Caco-2 (cell line): Measurements from ENCODE around the gene PCDH15. TPM values are rescaled to one million over a fixed set of nuclear protein-coding genes. Genes with fewer than 3 reads are reported as not detected.
"Not testable (repeated sequence)": the region's sequence is repeated elsewhere in the genome, so short reads cannot be mapped to it uniquely, and the experiment has no call there.

Source experiments
- BruUV-seq: library from RNA; stranded (reverse); fragments of 400-500 nt; replicated peaks from 2 replicates; lab custom pipeline; 2021; lab: Mats Ljungman, UMichigan
- CTCF ChIA-PET: fragments of 300-600 bp; sonication (Branson Sonifier 250); formaldehyde crosslinking; loops from one replicate; lab custom pipeline; 2022; ENCODE audit warnings: antibody characterized with exemption; lab: Charles Lee
- POLR2A ChIA-PET: fragments of 300-600 bp; sonication (Branson Sonifier 250); formaldehyde crosslinking; loops from one replicate; lab custom pipeline; 2022; ENCODE audit warnings: antibody characterized with exemption; lab: Charles Lee
- DNase-seq, 2 experiments: peaks; one replicate each; pipeline versions ENCODE4 v3.0.0 to v3.0.0-alpha.2; 2020 to 2022
- H3K27me3 ChIP-seq: replicated peaks from 2 replicates; pipeline ENCODE4 v1.6.0; 2011; ENCODE audit warnings: low read length; ENCODE audit not compliant: control insufficient read depth, insufficient read depth
- H3K36me3 ChIP-seq: 2 replicates; pipeline ENCODE4 v1.5.1; 2011; ENCODE audit warnings: low read length; ENCODE audit not compliant: control insufficient read depth, insufficient read depth
- H3K4me1 ChIP-seq: fragments of 250-450 bp; sonication (Bioruptor Pico); 2 replicates; pipeline ENCODE4 v1.5.1; 2020; ENCODE audit warnings: mild to moderate bottlenecking
- H3K4me3 ChIP-seq: 2 replicates; pipeline ENCODE4 v1.5.1; 2011; ENCODE audit warnings: low read depth, mild to moderate bottlenecking, control low read depth, low read length
- H3K9me3 ChIP-seq: fragments of 250-450 bp; sonication (Bioruptor Pico); 2 replicates; pipeline ENCODE4 v1.5.1; 2020; ENCODE audit warnings: mild to moderate bottlenecking, moderate library complexity
- H3K27ac Mint-ChIP-seq: one replicate; pipeline ENCODE4 v1.8.0; 2022; ENCODE audit warnings: mixed read lengths; ENCODE audit not compliant: unreplicated experiment
- H3K27me3 Mint-ChIP-seq: one replicate; pipeline ENCODE4 v1.8.0; 2022; ENCODE audit warnings: mixed read lengths; ENCODE audit not compliant: insufficient read depth, unreplicated experiment
- H3K36me3 Mint-ChIP-seq: one replicate; pipeline ENCODE4 v1.8.0; 2022; ENCODE audit warnings: mild to moderate bottlenecking, mixed read lengths; ENCODE audit not compliant: insufficient read depth, unreplicated experiment
- H3K4me1 Mint-ChIP-seq: one replicate; pipeline ENCODE4 v1.8.0; 2022; ENCODE audit warnings: low read depth, mixed read lengths; ENCODE audit not compliant: unreplicated experiment
- H3K4me3 Mint-ChIP-seq: one replicate; pipeline ENCODE4 v1.8.0; 2022; ENCODE audit warnings: mild to moderate bottlenecking, moderate library complexity, mixed read lengths; ENCODE audit not compliant: unreplicated experiment
- H3K9me3 Mint-ChIP-seq: one replicate; pipeline ENCODE4 v1.8.0; 2022; ENCODE audit warnings: mixed read lengths; ENCODE audit not compliant: unreplicated experiment
- intact Hi-C: fragments of 100-400 bp; cut with micrococcal nuclease; formaldehyde crosslinking; loops from one replicate; pipeline ENCODE4 v1.10.0; 2022; ENCODE audit not compliant: unreplicated experiment
- total RNA-seq: library from RNA; stranded (reverse); gene quantifications from 2 replicates; pipeline ENCODE4 v1.2.3, GENCODE V29; 2022
- TF ChIP-seq, protein P1 (sequence below), 2 experiments: fragments of 200-600 bp in 1 of 2; IDR thresholded peaks; 1 replicate in 1 of 2; 2 replicates in 1 of 2; pipeline versions ENCODE4 v1.5.1 to v1.8.0; 2011 to 2022; ENCODE audit warnings: antibody characterized with exemption in 1 of 2, control low read depth in 1 of 2, inconsistent platforms in 1 of 2, low read depth in 1 of 2, low read length in 1 of 2, mild to moderate bottlenecking in 1 of 2, moderate library complexity in 1 of 2; ENCODE audit not compliant: insufficient read depth in 1 of 2, severe bottlenecking in 1 of 2, unreplicated experiment in 1 of 2

Gene PCDH15
- total RNA-seq, 1 experiment from 2014 or later: 0.02 TPM

DNA sequence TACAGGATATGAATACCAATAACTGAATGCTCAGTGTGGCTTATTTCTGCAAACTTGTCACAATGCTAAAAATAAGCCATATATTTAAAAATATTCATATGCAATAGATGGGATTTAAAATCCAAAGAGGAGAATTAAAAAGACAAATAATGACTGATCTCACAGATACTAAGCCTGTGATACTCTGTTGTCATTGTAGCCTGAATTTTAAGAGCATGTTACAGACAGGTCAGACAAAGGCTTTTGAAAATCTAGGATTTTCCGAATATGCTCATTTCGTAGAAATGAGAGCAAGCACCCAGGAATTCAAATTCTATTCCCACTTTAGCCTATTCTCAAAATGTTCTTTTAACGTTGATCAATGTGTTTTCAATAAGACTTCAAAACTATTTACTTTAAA lies 269.7 kb downstream of the PCDH15 start:
- Histone ChIP-seq H3K4me3 (no peak overlapping the region), H3K9me3 (no peaks in the 10 kb centered on the region), H3K36me3 (no peaks in the 10 kb centered on the region), H3K4me1 (no peaks in the 10 kb centered on the region), H3K27me3 (no peaks in the 10 kb centered on the region)
- Mint-ChIP-seq H3K27me3 (peaks cover 2% of the 10 kb centered on the region), H3K36me3 (no peaks in the 10 kb centered on the region), H3K4me1 (no peaks in the 10 kb centered on the region), H3K9me3 (no peaks in the 10 kb centered on the region), H3K27ac (no peak overlapping the region), H3K4me3 (no peak overlapping the region)
- no TSS peak for BruUV-seq
- POLR2A ChIA-PET: no interaction called here
- intact Hi-C loops: no loop called here
- DNase-seq: no peak
- CTCF ChIA-PET: no interaction called here
- TF ChIP-seq, protein P1, sequence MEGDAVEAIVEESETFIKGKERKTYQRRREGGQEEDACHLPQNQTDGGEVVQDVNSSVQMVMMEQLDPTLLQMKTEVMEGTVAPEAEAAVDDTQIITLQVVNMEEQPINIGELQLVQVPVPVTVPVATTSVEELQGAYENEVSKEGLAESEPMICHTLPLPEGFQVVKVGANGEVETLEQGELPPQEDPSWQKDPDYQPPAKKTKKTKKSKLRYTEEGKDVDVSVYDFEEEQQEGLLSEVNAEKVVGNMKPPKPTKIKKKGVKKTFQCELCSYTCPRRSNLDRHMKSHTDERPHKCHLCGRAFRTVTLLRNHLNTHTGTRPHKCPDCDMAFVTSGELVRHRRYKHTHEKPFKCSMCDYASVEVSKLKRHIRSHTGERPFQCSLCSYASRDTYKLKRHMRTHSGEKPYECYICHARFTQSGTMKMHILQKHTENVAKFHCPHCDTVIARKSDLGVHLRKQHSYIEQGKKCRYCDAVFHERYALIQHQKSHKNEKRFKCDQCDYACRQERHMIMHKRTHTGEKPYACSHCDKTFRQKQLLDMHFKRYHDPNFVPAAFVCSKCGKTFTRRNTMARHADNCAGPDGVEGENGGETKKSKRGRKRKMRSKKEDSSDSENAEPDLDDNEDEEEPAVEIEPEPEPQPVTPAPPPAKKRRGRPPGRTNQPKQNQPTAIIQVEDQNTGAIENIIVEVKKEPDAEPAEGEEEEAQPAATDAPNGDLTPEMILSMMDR (IDR thresholded peaks at IDR 0.05; ENCODE audit: insufficient read depth in 1 of 2, low read depth in 1 of 2, low read length in 1 of 2, severe bottlenecking in 1 of 2, unreplicated experiment in 1 of 2): no peak

DNA sequence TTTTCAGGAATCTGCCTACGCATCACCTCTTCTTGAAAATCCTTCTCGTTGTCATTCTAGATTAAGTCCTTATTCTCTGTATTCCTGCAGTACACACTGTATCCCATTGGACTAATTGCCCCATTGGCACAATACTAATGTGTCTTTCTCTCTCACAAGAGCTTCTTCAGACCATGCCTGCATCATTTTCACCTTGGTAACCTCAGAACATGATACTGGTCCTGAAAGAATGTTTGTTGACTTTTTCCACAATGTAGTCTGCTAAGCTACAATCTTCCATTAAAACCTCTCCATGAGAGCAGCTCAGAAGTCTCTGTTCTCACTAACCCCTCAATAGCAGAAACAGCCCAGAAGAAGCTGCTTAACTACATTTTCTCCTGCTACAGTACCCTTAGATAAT lies 270.7 kb downstream of the PCDH15 start:
- peaks cover 2% of the 10 kb centered on the region for H3K27me3 Mint-ChIP-seq
- no peaks in the 10 kb centered on the region for H3K9me3 Mint-ChIP-seq
- no TSS peak for BruUV-seq
- Histone ChIP-seq H3K9me3 (no peaks in the 10 kb centered on the region), H3K27me3 (no peaks in the 10 kb centered on the region), H3K4me1 (no peaks in the 10 kb centered on the region), H3K4me3 (no peak overlapping the region), H3K36me3 (no peaks in the 10 kb centered on the region)
- no peak for DNase-seq
- intact Hi-C loops: no loop called here
- no peak overlapping the region for H3K27ac Mint-ChIP-seq
- TF ChIP-seq, protein P1 (IDR thresholded peaks at IDR 0.05; ENCODE audit: insufficient read depth in 1 of 2, low read depth in 1 of 2, low read length in 1 of 2, severe bottlenecking in 1 of 2, unreplicated experiment in 1 of 2): no peak
- ChIA-PET POLR2A (no interaction called here), CTCF (no interaction called here)
- no peak overlapping the region for H3K4me3 Mint-ChIP-seq
- H3K4me1 Mint-ChIP-seq: no peaks in the 10 kb centered on the region
- H3K36me3 Mint-ChIP-seq: no peaks in the 10 kb centered on the region

DNA sequence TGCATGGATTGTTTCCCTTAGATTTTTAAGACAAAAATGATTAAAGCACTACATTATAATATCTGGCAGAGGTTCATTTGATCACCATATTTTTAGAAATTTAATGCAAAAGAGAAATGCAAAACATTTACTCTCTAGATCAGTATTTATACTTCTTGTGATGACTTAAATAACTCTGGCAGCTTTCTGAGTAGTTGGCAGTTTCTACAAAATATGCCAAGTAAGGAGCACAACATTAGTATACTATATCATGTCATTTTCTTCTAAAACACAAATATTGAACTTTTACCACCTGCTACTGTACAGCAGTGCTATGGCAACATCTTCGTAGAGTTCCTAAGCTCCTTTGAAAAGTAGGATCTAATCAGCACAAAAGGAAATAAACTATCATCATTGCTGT lies 275.2 kb downstream of the PCDH15 start:
- peaks cover 2% of the 10 kb centered on the region for H3K27me3 Mint-ChIP-seq
- Histone ChIP-seq H3K4me1 (no peaks in the 10 kb centered on the region), H3K27me3 (no peaks in the 10 kb centered on the region), H3K9me3 (no peaks in the 10 kb centered on the region), H3K4me3 (no peak overlapping the region), H3K36me3 (no peaks in the 10 kb centered on the region)
- CTCF ChIA-PET: no interaction called here
- no peaks in the 10 kb centered on the region for H3K9me3 Mint-ChIP-seq
- no peak overlapping the region for H3K4me3 Mint-ChIP-seq
- no peak for DNase-seq
- POLR2A ChIA-PET: no interaction called here
- intact Hi-C loops: no loop called here
- H3K4me1 Mint-ChIP-seq: no peaks in the 10 kb centered on the region
- H3K27ac Mint-ChIP-seq: no peak overlapping the region
- TF ChIP-seq, protein P1 (IDR thresholded peaks at IDR 0.05; ENCODE audit: insufficient read depth in 1 of 2, low read depth in 1 of 2, low read length in 1 of 2, severe bottlenecking in 1 of 2, unreplicated experiment in 1 of 2): no peak
- no peaks in the 10 kb centered on the region for H3K36me3 Mint-ChIP-seq
- no TSS peak for BruUV-seq

DNA sequence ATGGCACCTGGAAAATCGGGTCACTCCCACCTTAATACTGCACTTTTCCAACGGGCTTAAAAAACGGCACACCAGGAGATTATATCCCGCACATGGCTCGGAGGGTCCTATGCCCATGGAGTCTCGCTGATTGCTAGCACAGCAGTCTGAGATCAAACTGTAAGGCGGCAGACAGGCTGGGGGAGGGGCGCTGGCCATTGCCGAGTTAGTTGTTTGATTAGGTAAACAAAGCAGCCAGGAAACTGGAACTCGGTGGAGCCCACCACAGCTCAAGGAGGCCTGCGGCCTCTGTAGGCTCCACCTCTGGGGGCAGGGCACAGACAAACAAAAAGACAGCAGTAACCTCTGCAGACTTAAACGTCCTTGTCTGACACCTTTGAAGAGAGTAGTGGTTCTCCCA lies 285.8 kb downstream of the PCDH15 start:
- DNase-seq: peak; percentile 20 to 42
- H3K4me1 ChIP-seq, H3K36me3 Mint-ChIP-seq, H3K9me3 ChIP-seq, H3K4me3 Mint-ChIP-seq, CTCF ChIA-PET, intact Hi-C loops, POLR2A ChIA-PET, BruUV-seq, H3K4me1 Mint-ChIP-seq, H3K36me3 ChIP-seq, H3K27me3 Mint-ChIP-seq, H3K4me3 ChIP-seq, H3K27me3 ChIP-seq, H3K27ac Mint-ChIP-seq: not testable (repeated sequence)
- peaks cover 10% of the 10 kb centered on the region for H3K9me3 Mint-ChIP-seq
